ENCODE measurements around the gene LGALS8.
A peak's percentile ranks its signal among the peaks of the same experiment; 100 is the strongest.
"Not testable (repeated sequence)": the region's sequence is repeated elsewhere in the genome, so short reads cannot be mapped to it uniquely, and the experiment has no call there.

Gene LGALS8

DNA sequence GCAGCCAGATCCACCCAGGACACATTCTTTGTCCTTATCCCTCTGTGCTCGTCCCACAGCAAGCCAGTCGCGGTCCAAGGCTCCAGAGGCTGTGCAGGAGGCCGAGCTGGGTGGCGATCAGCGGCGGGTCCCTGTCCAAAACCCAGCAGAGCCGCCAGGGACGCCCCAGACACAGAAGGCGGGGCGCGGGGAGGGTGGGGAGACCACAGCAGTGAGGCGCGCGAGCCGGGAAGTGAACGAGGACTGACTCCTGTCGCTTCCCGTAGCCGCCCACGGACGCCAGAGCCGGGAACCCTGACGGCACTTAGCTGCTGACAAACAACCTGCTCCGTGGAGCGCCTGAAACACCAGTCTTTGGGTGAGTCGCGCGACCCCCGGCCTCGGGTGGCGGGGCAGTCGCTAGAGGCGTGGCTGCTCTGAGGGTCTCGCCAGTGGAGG, at the start of gene LGALS8:
Gene LGALS8, plus strand, starts transcription at position 279 of the 438 bp plus-strand sequence. CDS start 2,089 bp downstream, outside the sequence.
- peak; percentile 33 for DNase-seq

DNA sequence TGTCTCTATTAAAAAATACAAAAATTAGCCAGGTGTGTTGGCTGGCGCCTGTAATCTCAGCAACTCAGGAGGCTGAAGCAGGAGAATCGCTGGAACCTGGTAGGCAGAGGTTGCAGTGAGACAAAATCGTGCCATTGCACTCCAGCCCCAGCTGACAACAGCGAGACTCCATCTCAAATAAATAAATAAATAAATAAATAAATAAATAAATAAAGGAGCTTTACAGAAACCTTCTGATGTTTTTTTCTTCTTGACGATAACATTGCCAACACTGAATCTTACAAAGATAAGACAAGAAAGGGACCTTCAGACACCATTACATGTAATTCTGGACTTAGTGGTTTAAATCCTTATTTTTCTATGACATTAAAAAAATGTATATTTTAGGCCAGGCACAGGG, 47.8 kb upstream of the LGALS8 start:
- no peak for DNase-seq

DNA sequence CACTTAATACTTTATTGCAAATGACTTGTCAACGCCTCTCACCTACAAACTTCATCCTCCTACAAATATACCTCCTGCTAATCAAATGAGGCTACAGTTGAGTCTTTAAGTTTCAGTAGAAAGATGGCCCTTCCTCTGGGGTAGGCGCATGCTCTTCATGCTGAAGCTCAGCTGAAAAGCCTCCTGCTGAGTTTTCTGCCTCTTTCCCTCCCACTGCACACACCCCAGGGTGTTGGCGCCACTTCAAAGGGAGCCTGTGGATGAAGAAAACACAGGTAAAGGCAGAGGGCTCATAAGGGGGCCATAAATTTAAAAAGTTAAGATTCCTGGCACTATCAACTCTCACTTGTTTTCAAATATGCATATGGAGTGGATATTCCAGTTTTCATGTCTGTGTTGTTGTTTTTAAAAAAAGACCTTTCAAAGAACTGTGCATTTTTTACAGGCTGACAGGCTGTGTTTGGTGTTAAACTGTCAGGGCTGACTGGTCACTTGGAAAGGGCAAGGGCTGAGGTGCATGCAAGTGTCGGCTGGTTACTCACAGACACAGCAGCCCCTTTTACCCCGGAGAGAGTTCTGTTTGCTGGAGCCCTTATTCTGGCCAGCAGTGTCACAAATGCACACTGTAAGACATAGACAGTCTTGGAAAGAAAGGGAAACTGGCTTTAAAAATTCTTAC, 42.9 kb upstream of the LGALS8 start:
- no peak for DNase-seq

DNA sequence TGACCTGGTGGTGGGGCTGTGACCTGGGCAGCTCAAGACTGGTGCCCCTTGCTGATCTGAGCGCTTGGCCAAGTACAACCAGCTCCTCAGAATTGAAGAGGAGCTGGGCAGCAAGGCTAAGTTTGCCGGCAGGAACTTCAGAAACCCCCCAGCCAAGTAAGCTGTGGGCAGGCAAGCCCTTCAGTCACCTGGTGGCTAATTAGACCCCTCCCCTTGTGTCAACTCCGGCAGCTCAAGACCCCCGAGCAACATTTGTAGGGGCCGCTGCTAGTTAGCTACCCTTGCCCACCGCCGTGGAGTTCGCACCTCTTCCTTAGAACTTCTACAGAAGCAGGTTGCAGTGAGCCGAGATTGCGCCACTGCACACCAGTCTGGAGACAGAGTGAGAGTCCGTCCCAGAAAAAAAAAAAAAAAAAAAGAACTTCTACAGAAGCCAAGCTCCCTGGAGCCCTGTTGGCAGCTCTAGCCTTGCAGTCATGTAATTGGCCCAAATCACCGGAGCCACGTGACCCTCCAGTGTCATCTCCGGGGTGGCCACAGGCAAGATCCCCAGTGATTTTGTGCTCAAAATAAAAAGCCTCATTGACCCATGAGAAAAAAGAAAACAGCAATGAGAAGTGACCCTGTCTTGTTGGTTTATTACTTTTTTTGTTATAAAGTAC, 39.3 kb upstream of the LGALS8 start:
- DNase-seq: no peak

DNA sequence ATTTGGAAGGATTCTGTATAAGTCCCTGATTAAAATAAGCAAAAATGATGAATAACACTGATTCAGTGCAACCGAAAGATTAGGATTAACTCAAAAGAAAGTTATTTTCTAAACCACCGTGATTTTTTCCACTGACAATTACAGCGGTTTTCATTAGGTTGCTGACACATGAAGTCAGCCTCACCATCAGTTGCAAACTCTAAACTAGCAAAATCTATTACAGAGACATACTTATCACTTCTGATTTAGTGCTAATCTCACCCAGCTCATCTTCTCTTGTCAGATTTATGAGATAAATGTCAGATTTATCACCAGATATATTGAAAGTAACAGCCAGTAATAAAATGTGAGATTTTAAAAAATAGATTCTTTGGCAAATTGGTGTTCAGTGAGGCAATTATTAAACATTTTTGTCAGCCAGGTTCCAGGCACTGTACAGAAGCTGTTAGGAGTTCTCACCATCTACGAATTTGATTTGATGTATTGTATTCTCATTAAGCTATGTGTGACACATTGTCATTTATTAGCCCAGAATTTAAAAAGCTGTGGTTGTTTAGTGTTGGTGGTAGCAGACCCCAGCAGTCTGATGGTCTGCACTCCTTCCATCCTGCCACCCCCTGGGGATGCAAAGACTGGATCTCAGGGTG, 37.3 kb upstream of the LGALS8 start:
- DNase-seq: no peak

DNA sequence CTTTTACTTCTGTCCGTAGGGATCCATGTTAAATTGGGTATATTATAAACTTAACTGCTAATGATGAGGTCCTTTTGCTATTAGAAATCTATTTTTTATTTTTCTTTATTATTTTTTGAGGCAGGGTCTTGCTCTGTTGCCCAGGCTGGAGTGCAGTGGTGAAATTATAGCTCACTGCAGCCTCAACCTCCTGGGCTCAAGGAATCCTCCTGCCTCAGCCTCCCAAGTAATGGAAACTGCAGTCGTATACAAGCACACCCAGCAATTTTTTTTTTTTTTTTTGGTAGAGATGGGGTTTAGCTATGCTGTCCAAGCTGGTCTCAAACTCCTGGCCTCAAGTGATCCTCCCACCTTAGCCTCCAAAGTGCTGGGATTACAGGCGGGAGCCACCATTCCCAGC, 34.6 kb upstream of the LGALS8 start:
- not testable (repeated sequence) for DNase-seq

DNA sequence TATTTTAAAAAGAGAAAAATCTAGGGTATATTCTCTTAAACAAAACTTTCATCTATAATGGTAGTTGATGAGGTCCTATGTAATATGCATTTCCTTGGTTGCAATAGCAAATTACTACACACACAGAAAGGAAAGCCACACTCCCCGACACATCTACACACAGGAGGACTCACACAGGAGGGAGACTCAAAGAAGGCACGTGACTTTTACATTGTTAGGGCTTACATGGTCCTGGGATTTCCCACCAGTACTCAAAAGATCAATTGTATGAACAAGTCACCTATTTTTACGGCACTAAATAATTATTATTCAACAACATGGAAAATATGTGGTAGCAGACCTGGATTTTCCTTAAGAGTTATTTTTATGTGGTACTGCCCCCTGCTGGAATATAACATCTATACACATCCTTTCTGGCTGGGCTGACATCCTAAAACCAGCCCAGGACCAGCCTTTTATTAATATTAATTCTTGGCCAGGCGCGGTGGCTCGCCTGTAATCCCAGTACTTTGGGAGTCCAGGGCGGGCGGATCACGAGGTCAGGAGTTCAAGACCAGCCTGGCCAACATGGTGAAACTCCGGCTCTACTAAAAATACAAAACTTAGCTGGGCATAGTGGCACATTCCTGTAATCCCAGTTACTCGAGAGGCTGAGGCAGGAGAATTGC, 33.9 kb upstream of the LGALS8 start:
- peak; percentile 48 for DNase-seq

DNA sequence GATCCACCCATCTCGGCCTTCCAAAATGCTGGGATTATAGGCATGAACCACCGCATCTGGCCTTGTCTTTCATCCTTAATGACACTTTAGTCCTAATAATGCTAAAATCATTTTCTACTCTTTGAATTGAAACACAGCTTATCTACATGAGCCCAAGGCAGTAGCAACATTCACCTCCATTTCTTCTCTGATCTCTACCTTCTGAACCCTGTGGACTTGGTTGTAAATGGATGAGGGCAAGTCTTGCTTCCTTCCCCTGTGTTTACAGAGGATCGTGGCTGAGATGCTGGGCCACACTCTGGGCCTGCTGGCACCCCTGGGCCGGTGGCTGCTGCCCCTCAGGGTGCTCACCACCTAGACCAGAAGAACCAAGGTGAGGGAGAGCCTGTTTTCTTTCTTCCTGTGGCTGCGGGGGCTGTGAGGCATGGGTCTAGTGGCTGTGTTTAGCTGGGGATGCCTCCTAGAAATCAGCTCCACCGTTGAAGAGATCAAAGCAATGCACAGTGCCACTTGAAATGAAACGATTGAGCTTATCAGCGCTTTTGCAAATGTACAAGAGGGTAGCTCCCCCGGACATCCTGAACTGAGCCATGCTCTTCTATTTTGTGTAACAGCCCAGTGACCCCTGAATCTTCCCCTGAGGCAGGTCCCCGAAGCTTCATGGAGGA, 32.2 kb upstream of the LGALS8 start:
- no peak for DNase-seq

DNA sequence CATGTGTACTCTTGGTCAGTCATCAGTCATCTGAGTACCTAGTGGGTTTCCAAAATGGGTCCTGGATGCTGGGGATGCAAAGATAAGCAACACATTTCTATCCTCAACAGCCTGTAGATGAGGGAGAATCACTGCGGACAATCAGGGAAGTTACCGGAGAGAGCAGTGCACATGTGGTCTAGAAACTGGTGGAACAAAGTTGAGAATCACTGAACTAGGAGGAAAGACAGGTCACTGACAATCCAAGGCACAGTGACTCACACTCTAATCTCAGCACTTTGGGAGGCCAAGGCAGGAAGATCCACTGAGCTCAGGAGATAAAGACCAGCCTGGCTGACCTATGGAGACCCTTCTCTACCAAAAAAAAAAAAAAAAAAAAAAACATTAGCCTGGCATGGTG, 31.4 kb upstream of the LGALS8 start:
- DNase-seq: no peak

DNA sequence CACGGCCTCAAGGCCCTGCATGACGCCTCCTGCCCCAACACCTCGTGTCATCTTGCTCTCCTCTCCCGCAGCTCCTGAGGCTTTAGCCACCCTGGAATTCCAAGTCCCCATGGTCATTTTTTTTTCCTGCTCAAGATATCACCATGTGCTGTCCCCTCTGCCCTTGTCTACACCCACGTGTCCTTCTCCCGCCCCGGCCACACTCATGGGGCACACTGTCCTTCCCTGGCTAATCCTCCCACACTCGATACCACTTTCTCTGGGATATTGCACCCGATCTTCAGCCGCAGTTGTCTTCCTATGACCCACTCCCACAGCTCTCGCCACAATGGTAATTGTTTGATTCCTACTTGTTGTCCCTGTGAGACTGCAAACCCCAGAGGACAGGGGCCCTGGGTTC, 29.7 kb upstream of the LGALS8 start:
- no peak for DNase-seq

DNA sequence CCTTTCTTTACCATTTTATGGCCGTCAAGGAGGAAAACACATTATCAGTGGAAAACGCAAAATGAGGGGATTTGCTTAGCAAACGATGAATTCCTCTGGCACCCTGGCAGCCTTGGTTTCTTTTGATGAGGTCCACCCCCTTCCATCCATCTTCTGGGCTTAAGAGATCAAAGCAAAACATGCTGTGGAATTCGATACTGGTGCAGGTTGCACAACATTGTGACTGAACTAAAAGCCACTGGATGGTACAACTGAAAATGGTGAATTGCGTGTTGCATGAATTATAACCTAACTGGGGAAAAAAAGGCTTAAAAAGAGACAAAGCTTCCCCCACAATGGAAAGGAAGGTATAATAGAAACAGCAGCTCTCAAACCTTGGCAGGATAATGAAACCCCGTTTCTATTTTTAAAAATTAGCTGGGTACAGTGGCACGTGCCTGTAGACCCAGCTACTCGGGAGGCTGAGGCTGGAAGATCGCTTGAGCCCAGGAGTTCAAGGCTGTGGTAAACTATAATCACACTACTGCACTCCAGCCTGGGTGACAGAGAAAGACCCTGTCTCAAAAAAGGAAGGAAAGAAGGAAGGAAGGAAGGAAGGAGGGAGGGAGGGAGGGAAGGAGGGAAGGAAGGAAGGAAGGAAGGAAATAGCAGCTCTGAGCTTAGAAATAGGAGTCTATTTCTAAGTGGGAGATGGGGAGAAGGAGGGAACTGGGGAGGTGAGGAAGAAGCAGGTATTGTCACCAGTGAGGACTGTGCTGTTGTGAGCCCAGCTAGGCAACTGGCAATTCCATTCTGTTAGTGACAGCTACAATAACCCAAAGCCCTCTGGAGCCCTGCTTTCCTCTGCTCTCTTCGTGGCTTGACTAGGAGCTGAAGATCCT, 29.0 kb upstream of the LGALS8 start:
- no peak for DNase-seq

DNA sequence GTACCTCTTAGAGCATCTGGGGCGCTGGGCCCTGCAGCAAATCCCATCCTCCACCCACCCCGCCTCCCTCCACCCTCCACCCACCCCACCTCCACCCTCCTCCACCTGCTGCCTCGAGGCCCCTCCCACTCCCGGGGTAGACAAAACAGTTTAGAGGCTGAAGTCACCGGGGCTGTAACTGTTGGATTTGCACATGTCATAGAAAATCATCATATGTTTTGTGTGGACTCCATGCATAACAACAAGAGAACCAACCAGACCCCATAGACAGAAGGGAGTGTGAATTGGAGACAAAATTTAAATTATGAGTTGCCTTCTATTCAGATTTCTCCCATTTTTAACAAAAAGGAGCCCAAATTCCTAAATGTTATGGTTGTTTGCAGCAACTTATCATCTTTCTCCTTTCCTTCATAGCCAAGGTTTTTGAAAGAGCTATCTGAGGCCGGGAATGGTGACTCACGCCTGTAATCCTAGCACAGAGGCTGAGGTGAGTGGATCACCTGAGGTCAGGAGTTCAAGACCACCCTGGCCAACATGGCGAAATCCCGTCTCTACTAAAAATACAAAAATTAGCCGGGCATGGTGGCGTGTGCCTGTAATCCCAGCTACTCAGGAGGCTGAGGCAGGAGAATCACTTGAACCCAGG, 28.2 kb upstream of the LGALS8 start:
- no peak for DNase-seq

DNA sequence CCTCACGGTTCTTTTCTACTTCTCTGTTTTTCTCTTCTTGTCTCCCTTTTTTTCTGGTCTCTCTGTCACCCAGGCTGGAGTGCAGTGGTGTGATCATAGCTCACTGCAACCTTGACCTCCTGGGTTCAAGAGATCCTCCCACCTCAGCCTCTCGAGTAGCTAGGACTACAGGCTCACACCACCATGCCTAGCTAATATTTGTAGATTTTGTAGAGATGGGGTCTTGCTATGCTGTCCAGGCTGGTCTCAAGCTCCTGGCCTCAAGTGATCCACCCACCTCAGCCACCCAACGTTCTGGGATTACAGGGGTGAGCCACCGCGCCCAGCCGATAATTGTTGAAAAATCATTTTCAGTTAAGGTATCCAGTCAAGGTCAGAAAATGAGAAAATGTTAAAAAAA, 25.9 kb upstream of the LGALS8 start:
- no peak for DNase-seq

DNA sequence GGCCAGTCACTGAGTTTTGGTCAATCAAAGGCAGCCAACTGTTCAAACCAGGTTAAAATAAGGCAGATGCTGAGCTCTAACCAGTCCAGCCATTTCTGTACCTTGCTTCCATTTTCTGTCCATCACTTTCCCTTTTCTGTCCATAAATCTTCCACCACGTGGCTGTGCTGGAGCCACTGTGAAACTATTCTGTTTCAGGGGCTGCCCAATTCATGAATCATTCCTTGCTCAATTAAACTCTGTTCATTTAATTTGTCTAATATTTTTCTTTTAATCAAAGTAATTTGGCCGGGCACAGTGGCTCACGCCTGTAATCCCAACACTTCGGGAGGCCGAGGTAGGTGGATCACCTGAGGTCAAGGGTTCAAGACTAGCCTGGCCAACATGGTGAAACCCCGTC, 22.7 kb upstream of the LGALS8 start:
- DNase-seq: no peak

DNA sequence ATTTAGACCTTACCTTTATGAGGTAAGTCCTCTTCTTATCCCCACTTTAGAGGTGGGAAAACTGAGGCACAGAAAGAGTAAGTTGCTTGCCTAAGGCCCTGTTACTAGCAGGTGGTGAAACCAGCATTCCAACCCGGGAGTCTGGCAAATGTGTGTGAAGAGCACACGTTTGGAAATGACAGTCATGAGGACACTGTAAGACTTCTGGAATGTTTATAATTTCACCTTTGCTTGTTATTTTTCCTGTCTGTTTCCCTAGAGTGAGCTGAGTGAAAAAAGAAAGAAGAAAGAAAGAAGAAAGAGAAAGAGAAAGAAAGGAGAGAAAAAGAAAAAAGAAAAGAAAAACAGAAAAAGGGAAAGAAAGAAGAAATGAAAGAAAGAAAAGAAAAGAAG, 21.2 kb upstream of the LGALS8 start:
- DNase-seq: peak; percentile 74

DNA sequence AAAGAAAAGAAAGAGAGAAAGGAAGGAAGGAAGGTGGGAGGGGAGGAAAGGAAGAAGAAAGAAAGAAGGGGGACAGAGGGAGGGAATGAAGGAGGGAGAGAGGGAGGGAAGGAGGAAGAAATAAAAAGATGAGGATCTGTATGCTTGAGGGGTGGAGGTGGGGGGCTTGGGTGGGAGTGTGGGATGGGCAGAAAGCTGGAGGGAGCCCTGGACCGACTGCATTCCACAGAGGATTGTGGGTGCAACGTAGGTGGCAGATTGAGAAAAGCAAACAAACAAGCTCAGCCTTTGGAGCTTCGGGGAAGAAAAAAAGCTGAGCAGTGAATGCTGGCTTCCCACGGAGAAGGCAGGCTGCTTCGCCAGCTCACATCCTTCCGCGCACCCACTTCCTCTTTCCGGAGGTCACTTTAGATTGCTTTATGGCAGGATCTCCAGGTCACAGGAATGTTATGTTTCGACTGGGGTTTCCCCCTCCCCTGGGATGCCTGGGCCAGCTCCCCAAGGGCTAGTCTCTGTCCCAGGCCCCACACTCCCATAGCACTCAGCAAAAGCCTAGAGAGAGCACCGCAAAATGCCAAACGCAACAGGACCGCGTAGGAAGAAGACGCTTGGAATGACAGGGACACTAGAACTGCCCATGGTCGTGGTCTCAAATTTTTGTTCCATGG, 20.7 kb upstream of the LGALS8 start:
- peak; percentile 88 for DNase-seq

DNA sequence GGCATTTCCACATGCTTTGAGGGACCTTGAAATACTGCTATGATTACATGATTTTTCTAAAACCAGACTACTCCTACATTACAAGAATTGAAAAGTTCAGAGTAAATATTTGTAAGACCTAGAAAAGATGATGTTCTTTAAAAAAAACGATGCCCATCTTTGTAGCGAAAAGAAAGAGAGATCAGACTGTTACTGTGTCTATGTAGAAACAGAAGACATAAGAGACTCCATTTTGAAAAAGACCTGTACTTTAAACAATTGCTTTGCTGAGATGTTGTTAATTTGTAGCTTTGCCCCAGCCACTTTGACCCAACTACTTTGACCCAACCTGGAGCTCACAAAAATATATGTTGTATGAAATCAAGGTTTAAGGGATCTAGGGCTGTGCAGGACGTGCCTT, 19.4 kb upstream of the LGALS8 start:
- DNase-seq: not testable (repeated sequence)

DNA sequence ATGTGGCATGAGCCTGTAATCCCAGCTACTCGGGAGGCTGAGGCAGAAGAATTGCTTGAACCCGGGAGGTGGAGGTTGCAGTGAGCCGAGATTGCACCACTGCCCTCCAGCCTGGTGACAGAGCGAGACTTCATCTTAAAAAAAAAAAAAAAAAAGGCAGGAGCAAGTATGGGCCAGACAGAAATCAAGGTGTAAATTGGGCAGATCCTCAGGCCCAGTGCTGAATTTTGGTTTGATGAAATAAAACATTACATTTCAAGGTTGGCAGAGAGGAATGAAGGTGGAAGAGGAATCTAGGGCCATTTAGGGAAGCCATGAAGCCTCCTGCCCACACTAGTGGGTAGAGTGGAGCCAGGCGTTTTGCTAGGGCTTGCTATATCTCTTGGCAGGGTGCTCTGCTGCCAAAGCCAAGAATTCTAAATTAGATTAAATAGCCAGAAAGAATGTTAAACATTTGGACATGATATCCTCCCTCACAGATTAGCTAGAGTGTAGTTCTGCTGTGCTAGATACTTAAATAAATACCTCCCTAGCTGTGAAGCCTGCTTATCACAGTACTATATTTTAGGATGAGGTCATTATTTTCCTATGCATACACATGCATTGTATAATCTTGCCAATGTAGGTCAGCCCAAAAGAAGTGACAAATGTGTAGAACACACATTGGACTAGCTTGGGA, 16.6 kb upstream of the LGALS8 start:
- DNase-seq: peak; percentile 66

DNA sequence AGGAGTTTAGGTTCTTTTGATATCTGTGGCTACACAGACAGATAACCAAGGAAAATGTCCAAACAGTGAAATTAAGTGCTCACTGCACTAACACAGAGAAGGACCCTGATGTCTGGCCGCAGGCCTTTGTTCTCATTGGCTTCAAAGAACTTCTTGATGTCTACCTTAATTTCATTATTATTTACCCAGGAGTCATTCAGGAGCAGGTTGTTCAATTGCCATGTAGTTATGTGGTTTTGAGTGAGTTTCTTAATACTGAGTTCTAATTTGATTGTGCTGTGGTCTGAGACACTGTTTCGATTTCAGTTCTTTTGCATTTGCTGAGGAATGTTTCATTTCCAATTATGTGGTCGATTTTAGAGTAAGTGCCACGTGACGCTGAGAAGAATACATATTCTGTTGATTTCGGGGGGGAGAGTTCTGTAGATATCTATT, 15.2 kb upstream of the LGALS8 start:
- DNase-seq: no peak

DNA sequence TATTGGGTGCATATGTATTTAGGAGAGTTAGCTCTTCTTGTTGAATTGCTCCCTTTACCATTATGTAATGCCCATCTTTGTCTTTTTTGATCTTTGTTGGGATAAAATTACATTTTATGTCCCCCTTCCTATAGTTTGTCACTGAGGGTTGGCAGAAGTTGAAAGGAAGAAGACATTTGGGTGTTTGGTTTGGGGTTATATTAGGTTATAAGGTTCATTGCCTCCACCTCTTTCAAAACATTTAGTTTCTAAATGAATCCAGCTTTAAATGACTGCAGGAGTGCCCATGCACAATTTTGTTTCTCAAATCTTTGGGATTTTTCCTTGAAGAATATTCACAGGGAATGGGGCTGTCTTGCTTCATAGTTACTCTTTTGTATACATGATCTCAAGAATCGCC, 14.6 kb upstream of the LGALS8 start:
- no peak for DNase-seq

Data from kidney glomerular epithelial cell (primary cell).